GM21447 (cell line): ENCODE data around the gene EEA1.

Experiments
- ATAC-seq: cut with Tn5 transposase; IDR thresholded peaks from one replicate; pipeline ENCODE4 v1.9.1; 2021; ENCODE audit not compliant: unreplicated experiment

EEA1 gene

GRCh38 chr12:92938638-92939037, 9.5 kb upstream of the EEA1 start:
- no peak for ATAC-seq

GRCh38 chr12:92938018-92938417, 8.9 kb upstream of the EEA1 start:
- no peak for ATAC-seq

GRCh38 chr12:92933606-92934005, 4.5 kb upstream of the EEA1 start:
- ATAC-seq, result no peak

GRCh38 chr12:92930421-92930820, 1.3 kb upstream of the EEA1 start:
- ATAC-seq, result no peak

GRCh38 chr12:92929983-92930382, 888 bp upstream of the EEA1 start:
- ATAC-seq, result no peak

- peak; percentile 18 for ATAC-seq
Observed at GRCh38 chr12:92928421-92928961, 604 bp downstream of the EEA1 start.

- ATAC-seq, result no peak
Observed at GRCh38 chr12:92927436-92928281, 1.4 kb downstream of the EEA1 start.

- ATAC-seq, result no peak
Observed at GRCh38 chr12:92927055-92927435, 2.0 kb downstream of the EEA1 start.

GRCh38 chr12:92926549-92926948, 2.5 kb downstream of the EEA1 start:
- no peak for ATAC-seq

GRCh38 chr12:92921877-92922276, 7.2 kb downstream of the EEA1 start:
- ATAC-seq, result peak; percentile 93

GRCh38 chr12:92915365-92915764, 13.7 kb downstream of the EEA1 start:
- ATAC-seq, result no peak

GRCh38 chr12:92914170-92914569, 14.9 kb downstream of the EEA1 start:
- no peak for ATAC-seq

GRCh38 chr12:92912672-92913071, 16.4 kb downstream of the EEA1 start:
- no peak for ATAC-seq

GRCh38 chr12:92912052-92912451, 17.0 kb downstream of the EEA1 start:
- ATAC-seq, result no peak

GRCh38 chr12:92911339-92911738, 17.8 kb downstream of the EEA1 start:
- no peak for ATAC-seq

- ATAC-seq, result no peak
Observed at GRCh38 chr12:92908108-92908507, 21.0 kb downstream of the EEA1 start.

GRCh38 chr12:92905811-92906554, 23.1 kb downstream of the EEA1 start:
- ATAC-seq, result no peak

GRCh38 chr12:92905258-92905810, 23.8 kb downstream of the EEA1 start:
- ATAC-seq, result no peak

GRCh38 chr12:92900941-92901340, 28.2 kb downstream of the EEA1 start:
- no peak for ATAC-seq

GRCh38 chr12:92899386-92900001, 29.6 kb downstream of the EEA1 start:
- ATAC-seq, result no peak

- ATAC-seq, result no peak
Observed at GRCh38 chr12:92898755-92899154, 30.3 kb downstream of the EEA1 start.
